Measurements from ENCODE around the gene TFDP2.
"Not testable (repeated sequence)": the region's sequence is repeated elsewhere in the genome, so short reads cannot be mapped to it uniquely, and the experiment has no call there.

Gene TFDP2

GRCh38 chr3:141996437-141996836 is 152.9 kb downstream of the TFDP2 start:
- no peak for DNase-seq (ENCODE audit: low read depth)

GRCh38 chr3:141994856-141995255 is 154.5 kb downstream of the TFDP2 start:
- no peak for TF ChIP-seq MAX (IDR thresholded peaks at IDR 0.05; ENCODE audit: low read depth, low read length)
- TF ChIP-seq CTCF (IDR thresholded peaks at IDR 0.05; ENCODE audit: low read depth, low read length) = no peak
- no peak for TF ChIP-seq MYC (IDR thresholded peaks at IDR 0.05; ENCODE audit: low read depth, low read length)
- TF ChIP-seq POLR2A (IDR thresholded peaks at IDR 0.05; ENCODE audit: extremely low read depth, insufficient read length) = no peak
- no peak for DNase-seq (ENCODE audit: low read depth)
- no peak overlapping the region for H3K4me3 ChIP-seq (ENCODE audit: low read depth, low read length)

More at GRCh38 chr3:141996437-141996836, 152.9 kb downstream of the TFDP2 start:
- no peak for TF ChIP-seq MYC (IDR thresholded peaks at IDR 0.05; ENCODE audit: low read depth, low read length)
- TF ChIP-seq CTCF (IDR thresholded peaks at IDR 0.05; ENCODE audit: low read depth, low read length) = no peak
- no peak for TF ChIP-seq POLR2A (IDR thresholded peaks at IDR 0.05; ENCODE audit: extremely low read depth, insufficient read length)
- TF ChIP-seq MAX (IDR thresholded peaks at IDR 0.05; ENCODE audit: low read depth, low read length) = no peak
- H3K4me3 ChIP-seq (ENCODE audit: low read depth, low read length) = no peak overlapping the region

GRCh38 chr3:141992512-141992911 is 156.8 kb downstream of the TFDP2 start:
- H3K4me3 ChIP-seq (ENCODE audit: low read depth, low read length) = no peak overlapping the region
- TF ChIP-seq MAX (IDR thresholded peaks at IDR 0.05; ENCODE audit: low read depth, low read length) = no peak
- TF ChIP-seq CTCF (IDR thresholded peaks at IDR 0.05; ENCODE audit: low read depth, low read length) = no peak
- no peak for TF ChIP-seq POLR2A (IDR thresholded peaks at IDR 0.05; ENCODE audit: extremely low read depth, insufficient read length)
- TF ChIP-seq MYC (IDR thresholded peaks at IDR 0.05; ENCODE audit: low read depth, low read length) = no peak
- DNase-seq (ENCODE audit: low read depth) = no peak

GRCh38 chr3:141986548-141987107 is 162.7 kb downstream of the TFDP2 start:
- TF ChIP-seq POLR2A (IDR thresholded peaks at IDR 0.05; ENCODE audit: extremely low read depth, insufficient read length) = no peak
- H3K4me3 ChIP-seq (ENCODE audit: low read depth, low read length) = no peak overlapping the region
- DNase-seq (ENCODE audit: low read depth) = no peak

- no peak overlapping the region for H3K4me3 ChIP-seq (ENCODE audit: low read depth, low read length)
- TF ChIP-seq POLR2A (IDR thresholded peaks at IDR 0.05; ENCODE audit: extremely low read depth, insufficient read length) (no peak), MYC (IDR thresholded peaks at IDR 0.05; ENCODE audit: low read depth, low read length) (no peak), MAX (IDR thresholded peaks at IDR 0.05; ENCODE audit: low read depth, low read length) (no peak), CTCF (IDR thresholded peaks at IDR 0.05; ENCODE audit: low read depth, low read length) (no peak)
- no peak for DNase-seq (ENCODE audit: low read depth)
Measured at GRCh38 chr3:141981084-141981483, 168.3 kb downstream of the TFDP2 start.

GRCh38 chr3:141979050-141979671 is 170.2 kb downstream of the TFDP2 start:
- no peak overlapping the region for H3K4me3 ChIP-seq (ENCODE audit: low read depth, low read length)
- TF ChIP-seq CTCF (IDR thresholded peaks at IDR 0.05; ENCODE audit: low read depth, low read length) (no peak), MYC (IDR thresholded peaks at IDR 0.05; ENCODE audit: low read depth, low read length) (no peak), MAX (IDR thresholded peaks at IDR 0.05; ENCODE audit: low read depth, low read length) (no peak), POLR2A (IDR thresholded peaks at IDR 0.05; ENCODE audit: extremely low read depth, insufficient read length) (no peak)
- DNase-seq (ENCODE audit: low read depth) = no peak

- not testable (repeated sequence) for DNase-seq (ENCODE audit: low read depth); H3K4me3 ChIP-seq (ENCODE audit: low read depth, low read length)
Measured at GRCh38 chr3:141974777-141975176, 174.6 kb downstream of the TFDP2 start.

Measured in NB4 (cell line).